Panc1 (cell line): ENCODE results near the gene PPP4R3B. TPM values are rescaled to one million over a fixed set of nuclear protein-coding genes. Genes with fewer than 3 reads are reported as not detected.
A peak's percentile ranks its signal among the peaks of the same experiment; 100 is the strongest.

Experiments
- ATAC-seq: fragments of 200-7000 bp; cut with Tn5 transposase; 2 replicates; pipeline ENCODE4 v1.9.1; 2020; ENCODE audit warnings: mild to moderate bottlenecking, moderate library complexity
- BruUV-seq: library from RNA; stranded (reverse); fragments of 400-500 nt; replicated peaks from 2 replicates; lab custom pipeline; 2021; lab: Mats Ljungman, UMichigan
- CTCF ChIA-PET: fragments of 300-600 bp; sonication (Branson Sonifier 250); formaldehyde crosslinking; loops from one replicate; lab custom pipeline; 2022; ENCODE audit warnings: antibody characterized with exemption; lab: Charles Lee
- POLR2A ChIA-PET: fragments of 300-600 bp; sonication (Branson Sonifier 250); formaldehyde crosslinking; loops from one replicate; lab custom pipeline; 2022; ENCODE audit warnings: antibody characterized with exemption; lab: Charles Lee
- DNase-seq: peaks from one replicate; pipeline ENCODE4 v3.0.0-alpha.2; 2010; ENCODE audit warnings: low read depth, low spot score
- H3K27ac ChIP-seq: 2 replicates; pipeline ENCODE4 v1.5.1; 2011; ENCODE audit warnings: mild to moderate bottlenecking, low read length, inconsistent platforms
- H3K27me3 ChIP-seq: fragments of 200-500 bp; sonication (Bioruptor generic); 2 replicates; pipeline ENCODE4 v1.6.0; 2014; ENCODE audit warnings: low read length, inconsistent platforms; ENCODE audit not compliant: control insufficient read depth, insufficient read depth
- H3K36me3 ChIP-seq: fragments of 200-500 bp; sonication (Bioruptor generic); 2 replicates; pipeline ENCODE4 v1.5.1; 2014; ENCODE audit warnings: inconsistent platforms, mild to moderate bottlenecking, low read length, moderate library complexity; ENCODE audit not compliant: control insufficient read depth, insufficient read depth
- H3K4me1 ChIP-seq: 2 replicates; pipeline ENCODE4 v1.5.1; 2011; ENCODE audit warnings: inconsistent platforms, mild to moderate bottlenecking, low read length, moderate library complexity; ENCODE audit not compliant: control insufficient read depth, insufficient read depth
- H3K4me3 ChIP-seq, 2 experiments: 2 replicates each; pipeline ENCODE4 v1.5.1; 2011 to 2012; ENCODE audit warnings: low read depth in 2 of 2, low read length in 2 of 2, mild to moderate bottlenecking in 2 of 2, inconsistent platforms in 1 of 2, moderate library complexity in 1 of 2
- H3K9me3 ChIP-seq: fragments of 200-500 bp; sonication (Bioruptor generic); 2 replicates; pipeline ENCODE4 v1.5.1; 2014; ENCODE audit warnings: low read depth, mild to moderate bottlenecking, inconsistent platforms, low read length, moderate library complexity; ENCODE audit not compliant: control insufficient read depth, insufficient read depth
- POLR2AphosphoS5 ChIP-seq: IDR thresholded peaks from 2 replicates; pipeline ENCODE4 v1.6.1; 2012; ENCODE audit warnings: mild to moderate bottlenecking, low read depth, low read length, moderate library complexity
- SIN3A ChIP-seq: IDR thresholded peaks from 2 replicates; pipeline ENCODE4 v1.6.1; 2012; ENCODE audit warnings: low read depth, mild to moderate bottlenecking, low read length, moderate library complexity, borderline replicate concordance; ENCODE audit not compliant: insufficient read depth
- TCF7L2 ChIP-seq: IDR thresholded peaks from 2 replicates; pipeline ENCODE4 v1.6.1; 2011; ENCODE audit warnings: mild to moderate bottlenecking, low read depth, low read length, inconsistent platforms
- in situ Hi-C: cut with HindIII; loops from 2 replicates; pipeline ENCODE4 v1.10.0; 2016; ENCODE audit warnings: low sequenced_read_pairs, low pct_unique_long_range_greater_than_20kb
- intact Hi-C: fragments of 100-400 bp; cut with micrococcal nuclease; formaldehyde crosslinking; loops from one replicate; pipeline ENCODE4 v1.10.0; 2022; ENCODE audit not compliant: unreplicated experiment
- total RNA-seq: library from RNA; stranded (reverse); gene quantifications from one replicate; pipeline ENCODE4 v1.2.1, GENCODE V29; 2021; ENCODE audit not compliant: unreplicated experiment
- TF ChIP-seq, protein P1 (sequence below), 2 experiments: IDR thresholded peaks; 2 replicates each; pipeline ENCODE4 v1.6.1; 2011 to 2012; ENCODE audit warnings: low read depth in 2 of 2, control low read depth in 1 of 2, low read length in 1 of 2, mild to moderate bottlenecking in 1 of 2, moderate library complexity in 1 of 2; ENCODE audit not compliant: insufficient read depth in 1 of 2
- TF ChIP-seq, protein P2 (sequence below): fragments of 450-650 bp; IDR thresholded peaks from 2 replicates; pipeline ENCODE4 v1.5.1; 2017; ENCODE audit warnings: mild to moderate bottlenecking

Gene PPP4R3B
- total RNA-seq, 1 experiment from 2014 or later, result 50.7 TPM

DNA sequence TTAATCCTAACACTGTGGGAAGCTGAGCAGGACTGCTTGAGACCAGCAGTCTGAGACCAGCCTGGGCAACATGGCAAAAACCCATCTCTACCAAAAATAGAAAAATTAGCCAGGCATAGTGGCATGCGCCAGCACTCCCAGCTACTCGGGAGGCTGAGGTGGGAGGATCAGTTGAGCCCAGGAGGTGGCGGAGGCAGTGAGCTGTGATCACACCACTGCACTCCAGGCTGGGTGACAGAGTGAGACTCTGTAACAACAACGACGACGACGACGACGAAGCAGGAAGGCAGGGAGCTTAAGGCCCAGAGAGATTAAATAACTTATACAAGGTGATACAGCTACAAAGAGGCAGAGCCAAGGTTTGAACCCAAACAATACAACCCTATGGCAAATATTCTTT is 60.6 kb downstream of the PPP4R3B start:
- H3K27ac ChIP-seq, result no peak overlapping the region
- intact Hi-C loops, result no loop called here
- BruUV-seq, result no TSS peak
- no peak for DNase-seq
- peaks cover 3% of the 10 kb centered on the region; the same call in 1 of the 2 replicates for H3K36me3 ChIP-seq
- H3K4me1 ChIP-seq, result no peaks in the 10 kb centered on the region
- no peak for ATAC-seq
- TF ChIP-seq, protein P1, sequence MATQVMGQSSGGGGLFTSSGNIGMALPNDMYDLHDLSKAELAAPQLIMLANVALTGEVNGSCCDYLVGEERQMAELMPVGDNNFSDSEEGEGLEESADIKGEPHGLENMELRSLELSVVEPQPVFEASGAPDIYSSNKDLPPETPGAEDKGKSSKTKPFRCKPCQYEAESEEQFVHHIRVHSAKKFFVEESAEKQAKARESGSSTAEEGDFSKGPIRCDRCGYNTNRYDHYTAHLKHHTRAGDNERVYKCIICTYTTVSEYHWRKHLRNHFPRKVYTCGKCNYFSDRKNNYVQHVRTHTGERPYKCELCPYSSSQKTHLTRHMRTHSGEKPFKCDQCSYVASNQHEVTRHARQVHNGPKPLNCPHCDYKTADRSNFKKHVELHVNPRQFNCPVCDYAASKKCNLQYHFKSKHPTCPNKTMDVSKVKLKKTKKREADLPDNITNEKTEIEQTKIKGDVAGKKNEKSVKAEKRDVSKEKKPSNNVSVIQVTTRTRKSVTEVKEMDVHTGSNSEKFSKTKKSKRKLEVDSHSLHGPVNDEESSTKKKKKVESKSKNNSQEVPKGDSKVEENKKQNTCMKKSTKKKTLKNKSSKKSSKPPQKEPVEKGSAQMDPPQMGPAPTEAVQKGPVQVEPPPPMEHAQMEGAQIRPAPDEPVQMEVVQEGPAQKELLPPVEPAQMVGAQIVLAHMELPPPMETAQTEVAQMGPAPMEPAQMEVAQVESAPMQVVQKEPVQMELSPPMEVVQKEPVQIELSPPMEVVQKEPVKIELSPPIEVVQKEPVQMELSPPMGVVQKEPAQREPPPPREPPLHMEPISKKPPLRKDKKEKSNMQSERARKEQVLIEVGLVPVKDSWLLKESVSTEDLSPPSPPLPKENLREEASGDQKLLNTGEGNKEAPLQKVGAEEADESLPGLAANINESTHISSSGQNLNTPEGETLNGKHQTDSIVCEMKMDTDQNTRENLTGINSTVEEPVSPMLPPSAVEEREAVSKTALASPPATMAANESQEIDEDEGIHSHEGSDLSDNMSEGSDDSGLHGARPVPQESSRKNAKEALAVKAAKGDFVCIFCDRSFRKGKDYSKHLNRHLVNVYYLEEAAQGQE (IDR thresholded peaks at IDR 0.05; ENCODE audit: insufficient read depth in 1 of 2, low read depth in 2 of 2, low read length in 1 of 2), result no peak
- TF ChIP-seq POLR2AphosphoS5 (no peak), SIN3A (no peak), TCF7L2 (no peak)
- TF ChIP-seq, protein P2, sequence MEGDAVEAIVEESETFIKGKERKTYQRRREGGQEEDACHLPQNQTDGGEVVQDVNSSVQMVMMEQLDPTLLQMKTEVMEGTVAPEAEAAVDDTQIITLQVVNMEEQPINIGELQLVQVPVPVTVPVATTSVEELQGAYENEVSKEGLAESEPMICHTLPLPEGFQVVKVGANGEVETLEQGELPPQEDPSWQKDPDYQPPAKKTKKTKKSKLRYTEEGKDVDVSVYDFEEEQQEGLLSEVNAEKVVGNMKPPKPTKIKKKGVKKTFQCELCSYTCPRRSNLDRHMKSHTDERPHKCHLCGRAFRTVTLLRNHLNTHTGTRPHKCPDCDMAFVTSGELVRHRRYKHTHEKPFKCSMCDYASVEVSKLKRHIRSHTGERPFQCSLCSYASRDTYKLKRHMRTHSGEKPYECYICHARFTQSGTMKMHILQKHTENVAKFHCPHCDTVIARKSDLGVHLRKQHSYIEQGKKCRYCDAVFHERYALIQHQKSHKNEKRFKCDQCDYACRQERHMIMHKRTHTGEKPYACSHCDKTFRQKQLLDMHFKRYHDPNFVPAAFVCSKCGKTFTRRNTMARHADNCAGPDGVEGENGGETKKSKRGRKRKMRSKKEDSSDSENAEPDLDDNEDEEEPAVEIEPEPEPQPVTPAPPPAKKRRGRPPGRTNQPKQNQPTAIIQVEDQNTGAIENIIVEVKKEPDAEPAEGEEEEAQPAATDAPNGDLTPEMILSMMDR, result no peak
- no peaks in the 10 kb centered on the region for H3K27me3 ChIP-seq
- no peak overlapping the region for H3K4me3 ChIP-seq
- H3K9me3 ChIP-seq, result no peaks in the 10 kb centered on the region
- in situ Hi-C loops, result no loop called here
- ChIA-PET CTCF (interaction anchor here (0.5 kb wide), 1 partner anchor 178 kb away, joined by 3 read pairs; no protein-coding TSS in a partner anchor), POLR2A (interaction anchor here (0.6 kb wide), 1 partner anchor 30 kb away, joined by 3 read pairs; no protein-coding TSS in a partner anchor)

DNA sequence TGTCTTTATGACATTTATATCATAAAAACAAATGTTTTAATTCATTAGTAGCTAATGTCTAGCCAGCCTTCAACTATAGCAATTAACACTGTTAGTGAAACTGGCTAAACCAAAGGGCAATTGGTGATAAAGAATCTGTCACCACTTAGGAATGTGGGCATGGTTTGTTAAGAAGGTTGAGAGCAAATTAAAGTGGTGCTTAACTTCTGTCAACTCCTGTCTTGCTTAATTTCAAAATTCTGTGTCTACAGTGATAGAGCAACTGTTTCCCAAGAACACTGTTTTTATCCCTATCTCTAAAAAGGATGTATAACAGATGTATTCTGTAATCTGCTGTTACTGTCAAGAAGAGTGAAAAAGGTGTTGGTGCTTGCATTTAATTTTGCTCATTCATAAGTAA is 61.4 kb downstream of the PPP4R3B start:
- Histone ChIP-seq H3K36me3 (peaks cover 3% of the 10 kb centered on the region; the same call in 1 of the 2 replicates), H3K4me3 (no peak overlapping the region), H3K4me1 (no peaks in the 10 kb centered on the region), H3K9me3 (no peaks in the 10 kb centered on the region), H3K27me3 (no peaks in the 10 kb centered on the region), H3K27ac (no peak overlapping the region)
- POLR2A ChIA-PET, result no interaction called here
- no peak for TF ChIP-seq POLR2AphosphoS5
- TF ChIP-seq, protein P1 (IDR thresholded peaks at IDR 0.05; ENCODE audit: insufficient read depth in 1 of 2, low read depth in 2 of 2, low read length in 1 of 2), result no peak
- TF ChIP-seq TCF7L2, result no peak
- TF ChIP-seq, protein P2, result no peak
- no peak for TF ChIP-seq SIN3A
- intact Hi-C loops (no loop called here), in situ Hi-C loops (no loop called here)
- CTCF ChIA-PET, result no interaction called here
- DNase-seq, result no peak
- no peak for ATAC-seq
- TSS peak; percentile 12 for BruUV-seq
